Measurements from ENCODE around the gene FEZF2.

FEZF2 gene

GRCh38 chr3:62372621-62373041 is 719 bp downstream of the FEZF2 start:
- DNase-seq: no peak

- no peak for DNase-seq
These were observed 1.4 kb downstream of the FEZF2 start for GRCh38 chr3:62371720-62372591.

- DNase-seq: no peak
These were observed 2.3 kb downstream of the FEZF2 start for GRCh38 chr3:62370858-62371719.

GRCh38 chr3:62370112-62370857 is 3.1 kb downstream of the FEZF2 start:
- no peak for DNase-seq

- no peak for DNase-seq
These were observed 3.9 kb downstream of the FEZF2 start for GRCh38 chr3:62369476-62369743.

GRCh38 chr3:62368705-62369475 is 4.5 kb downstream of the FEZF2 start:
- no peak for DNase-seq

GRCh38 chr3:62368290-62368704 is 5.1 kb downstream of the FEZF2 start:
- DNase-seq: no peak

- DNase-seq: no peak
These were observed 5.6 kb downstream of the FEZF2 start for GRCh38 chr3:62367763-62368195.

GRCh38 chr3:62366126-62366484 is 7.2 kb downstream of the FEZF2 start:
- no peak for DNase-seq

- no peak for DNase-seq
These were observed 7.8 kb downstream of the FEZF2 start for GRCh38 chr3:62365391-62366125.

GRCh38 chr3:62364191-62364590 is 9.2 kb downstream of the FEZF2 start:
- DNase-seq: no peak

GRCh38 chr3:62363275-62363674 is 10.1 kb downstream of the FEZF2 start:
- no peak for DNase-seq

GRCh38 chr3:62361824-62362223 is 11.5 kb downstream of the FEZF2 start:
- no peak for DNase-seq

GRCh38 chr3:62361261-62361660 is 12.1 kb downstream of the FEZF2 start:
- DNase-seq: no peak

- DNase-seq: no peak
These were observed 13.8 kb downstream of the FEZF2 start for GRCh38 chr3:62359531-62359930.

- DNase-seq: no peak
These were observed 17.0 kb downstream of the FEZF2 start for GRCh38 chr3:62356356-62356755.

- no peak for DNase-seq
These were observed 17.6 kb downstream of the FEZF2 start for GRCh38 chr3:62355703-62356102.

GRCh38 chr3:62343755-62344154 is 29.6 kb downstream of the FEZF2 start:
- no peak for DNase-seq

- DNase-seq: no peak
These were observed 38.2 kb downstream of the FEZF2 start for GRCh38 chr3:62335196-62335595.

- no peak for DNase-seq
These were observed 40.5 kb downstream of the FEZF2 start for GRCh38 chr3:62332835-62333244.

GRCh38 chr3:62332017-62332416 is 41.3 kb downstream of the FEZF2 start:
- no peak for DNase-seq

GRCh38 chr3:62329971-62330370 is 43.4 kb downstream of the FEZF2 start:
- no peak for DNase-seq
